ENCODE measurements around the gene CCDC134.

GRCh38 chr22:41845380-41846267 lies 45.1 kb downstream of the CCDC134 start:
- no peak for TF ChIP-seq CTCF (IDR thresholded peaks at IDR 0.05)
- TF ChIP-seq POLR2A (IDR thresholded peaks at IDR 0.05) = no peak
